Mesenchymal stem cell (in vitro differentiated cells and primary cell): ENCODE data around the gene MRPL20.
A peak's percentile ranks its signal among the peaks of the same experiment; 100 is the strongest.

Experiments
- DNase-seq: peaks from one replicate; pipeline ENCODE4 v3.0.0-alpha.2; 2013
- H2AFZ ChIP-seq: one replicate; pipeline ENCODE4 v1.6.1; 2013; ENCODE audit warnings: low read depth, mild to moderate bottlenecking, control low read depth, inconsistent platforms, low read length, moderate library complexity
- H2AK5ac ChIP-seq: 2 replicates; pipeline ENCODE4 v1.6.1; 2013; ENCODE audit warnings: low read length, moderate library complexity, mild to moderate bottlenecking, inconsistent platforms; ENCODE audit not compliant: severe bottlenecking
- H2BK120ac ChIP-seq: one replicate; pipeline ENCODE4 v1.6.1; 2013; ENCODE audit warnings: low read depth, mild to moderate bottlenecking, inconsistent platforms, low read length, moderate library complexity
- H2BK12ac ChIP-seq, 2 experiments: one replicate each; pipeline ENCODE4 v1.6.1; 2013; ENCODE audit warnings: inconsistent platforms in 2 of 2, low read length in 2 of 2, mild to moderate bottlenecking in 2 of 2, moderate library complexity in 2 of 2, control low read depth in 1 of 2
- H2BK15ac ChIP-seq: one replicate; pipeline ENCODE4 v1.6.1; 2013; ENCODE audit warnings: mild to moderate bottlenecking, low read depth, inconsistent platforms; ENCODE audit not compliant: poor library complexity, severe bottlenecking
- H2BK5ac ChIP-seq: 2 replicates; pipeline ENCODE4 v1.6.1; 2013; ENCODE audit warnings: low read depth, mild to moderate bottlenecking, low read length, control low read depth, inconsistent platforms; ENCODE audit not compliant: poor library complexity, severe bottlenecking
- H3K14ac ChIP-seq, 2 experiments: one replicate each; pipeline ENCODE4 v1.6.1; 2013; ENCODE audit warnings: inconsistent platforms in 2 of 2, low read length in 2 of 2, control low read depth in 1 of 2, mild to moderate bottlenecking in 1 of 2, moderate library complexity in 1 of 2
- H3K18ac ChIP-seq, 2 experiments: one replicate each; pipeline ENCODE4 v1.6.1; 2013; ENCODE audit warnings: inconsistent platforms in 2 of 2, low read length in 2 of 2, control low read depth in 1 of 2, low read depth in 1 of 2, mild to moderate bottlenecking in 1 of 2
- H3K23ac ChIP-seq, 2 experiments: one replicate each; pipeline ENCODE4 v1.6.1; 2013; ENCODE audit warnings: inconsistent platforms in 2 of 2, low read length in 2 of 2, mild to moderate bottlenecking in 2 of 2, moderate library complexity in 2 of 2, control low read depth in 1 of 2
- H3K27ac ChIP-seq: 2 replicates; pipeline ENCODE4 v1.5.1; 2013; ENCODE audit warnings: mild to moderate bottlenecking, moderate library complexity, low read length, control low read depth, inconsistent platforms; ENCODE audit not compliant: poor library complexity, severe bottlenecking
- H3K27me3 ChIP-seq, 2 experiments: 2 replicates each; pipeline versions ENCODE4 v1.6.1 to v1.7.0; 2013; ENCODE audit warnings: low read length in 2 of 2, mild to moderate bottlenecking in 2 of 2, moderate library complexity in 2 of 2, control low read depth in 1 of 2, inconsistent platforms in 1 of 2; ENCODE audit not compliant: control insufficient read depth in 1 of 2, insufficient read depth in 1 of 2
- H3K36me3 ChIP-seq, 2 experiments: 2 replicates each; pipeline versions ENCODE4 v1.6.1 to v1.7.0; 2013; ENCODE audit warnings: low read length in 2 of 2, control low read depth in 1 of 2, inconsistent platforms in 1 of 2, low read depth in 1 of 2, mild to moderate bottlenecking in 1 of 2; ENCODE audit not compliant: insufficient read depth in 2 of 2, control insufficient read depth in 1 of 2
- H3K4ac ChIP-seq, 2 experiments: one replicate each; pipeline ENCODE4 v1.6.1; 2013; ENCODE audit warnings: inconsistent platforms in 2 of 2, low read length in 2 of 2, mild to moderate bottlenecking in 2 of 2, moderate library complexity in 2 of 2, control low read depth in 1 of 2, low read depth in 1 of 2
- H3K4me1 ChIP-seq: 2 replicates; pipeline ENCODE4 v1.6.1; 2013; ENCODE audit warnings: low read depth, low read length, control low read depth; ENCODE audit not compliant: control insufficient read depth, insufficient read depth
- H3K4me2 ChIP-seq: 2 replicates; pipeline ENCODE4 v1.6.1; 2013; ENCODE audit warnings: low read length, mild to moderate bottlenecking, inconsistent platforms; ENCODE audit not compliant: poor library complexity, severe bottlenecking
- H3K4me3 ChIP-seq, 2 experiments: 2 replicates each; pipeline versions ENCODE4 v1.5.1 to v1.7.0; 2013; ENCODE audit warnings: low read length in 2 of 2, mild to moderate bottlenecking in 2 of 2, control low read depth in 1 of 2, low read depth in 1 of 2; ENCODE audit not compliant: insufficient read depth in 1 of 2
- H3K79me1 ChIP-seq: replicated peaks from 2 replicates; pipeline ENCODE4 v1.6.1; 2013; ENCODE audit warnings: mild to moderate bottlenecking, control low read depth, low read length, inconsistent platforms; ENCODE audit not compliant: poor library complexity, severe bottlenecking
- H3K9ac ChIP-seq: 2 replicates; pipeline ENCODE4 v1.7.0; 2013; ENCODE audit warnings: mild to moderate bottlenecking, low read length, moderate library complexity
- H3K9me3 ChIP-seq: 2 replicates; pipeline ENCODE4 v1.7.0; 2013; ENCODE audit warnings: mild to moderate bottlenecking, low read length; ENCODE audit not compliant: control insufficient read depth
- H4K8ac ChIP-seq: one replicate; pipeline ENCODE4 v1.6.1; 2013; ENCODE audit warnings: inconsistent platforms, mild to moderate bottlenecking, low read length, moderate library complexity
- H4K91ac ChIP-seq: one replicate; pipeline ENCODE4 v1.6.1; 2013; ENCODE audit warnings: mild to moderate bottlenecking, low read length, inconsistent platforms
- WGBS: methylation state at CpG from one replicate; pipeline ENCODE4 v1.1.7; 2013; ENCODE audit warnings: mixed read lengths; 5-methylcytosine and 5-hydroxymethylcytosine counted together

MRPL20 gene

GRCh38 chr1:1427820-1428148 lies 20.7 kb upstream of the MRPL20 start:
- Histone ChIP-seq H3K9me3 (no peaks in the 10 kb centered on the region), H2BK5ac (no peak overlapping the region), H3K27ac (no peak overlapping the region), H3K4me2 (peak overlapping the region; percentile 66), H3K9ac (no peak overlapping the region), H4K91ac (no peak overlapping the region), H3K18ac (peak overlapping the region; percentile 58 to 69), H2BK120ac (peak overlapping the region; percentile 87), H3K23ac (no peak overlapping the region), H2BK12ac (no peak overlapping the region), H3K36me3 (no peaks in the 10 kb centered on the region), H4K8ac (peak overlapping the region; percentile 77), H3K27me3 (peaks cover 0 to 5% of the 10 kb centered on the region in 2 experiments), H2AFZ (no peak overlapping the region), H2AK5ac (no peak overlapping the region), H3K4me3 (peak overlapping the region in 1 of 2 experiments; percentile 62), H2BK15ac (no peak overlapping the region), H3K4me1 (peaks cover 35% of the 10 kb centered on the region), H3K4ac (no peak overlapping the region), H3K14ac (no peak overlapping the region), H3K79me1 (no peaks in the 10 kb centered on the region)
- no peak for DNase-seq
- WGBS = no CpG with 5 or more reads among the region's 22 CpGs

- no peak overlapping the region for H2BK5ac ChIP-seq
- peaks cover 35% of the 10 kb centered on the region for H3K4me1 ChIP-seq
- H2BK120ac ChIP-seq = peak overlapping the region; percentile 87
- H3K18ac ChIP-seq = peak overlapping the region; percentile 58 to 69
- H3K14ac ChIP-seq = no peak overlapping the region
- no peak overlapping the region for H2AFZ ChIP-seq
- peak overlapping the region in 1 of 2 experiments; percentile 62 for H3K4me3 ChIP-seq
- H3K36me3 ChIP-seq = no peaks in the 10 kb centered on the region
- WGBS = 50% methylated on average over 19 of the region's 66 CpGs
- H3K79me1 ChIP-seq = no peaks in the 10 kb centered on the region
- H4K91ac ChIP-seq = no peak overlapping the region
- H3K27ac ChIP-seq = no peak overlapping the region
- H3K4ac ChIP-seq = peak overlapping the region in 1 of 2 experiments; percentile 59
- no peaks in the 10 kb centered on the region for H3K9me3 ChIP-seq
- no peak overlapping the region for H3K23ac ChIP-seq
- H2BK12ac ChIP-seq = no peak overlapping the region
- H4K8ac ChIP-seq = peak overlapping the region; percentile 77
- peak overlapping the region; percentile 66 for H3K4me2 ChIP-seq
- DNase-seq = no peak
- no peak overlapping the region for H3K9ac ChIP-seq
- H2AK5ac ChIP-seq = no peak overlapping the region
- no peak overlapping the region for H2BK15ac ChIP-seq
- peaks cover 0 to 5% of the 10 kb centered on the region in 2 experiments for H3K27me3 ChIP-seq
Observed at GRCh38 chr1:1427106-1427819, 20.2 kb upstream of the MRPL20 start.

GRCh38 chr1:1426496-1427105 lies 19.5 kb upstream of the MRPL20 start:
- no peak for DNase-seq
- Histone ChIP-seq H4K91ac (no peak overlapping the region), H3K23ac (no peak overlapping the region), H3K4me2 (no peak overlapping the region), H2BK15ac (no peak overlapping the region), H3K14ac (no peak overlapping the region), H2BK120ac (no peak overlapping the region), H3K36me3 (no peaks in the 10 kb centered on the region), H3K4me1 (peaks cover 29% of the 10 kb centered on the region), H2AK5ac (no peak overlapping the region), H3K79me1 (no peaks in the 10 kb centered on the region), H3K18ac (no peak overlapping the region), H2BK5ac (no peak overlapping the region), H3K4me3 (no peak overlapping the region), H3K9me3 (no peaks in the 10 kb centered on the region), H3K27ac (no peak overlapping the region), H2AFZ (no peak overlapping the region), H4K8ac (no peak overlapping the region), H3K9ac (no peak overlapping the region), H3K27me3 (peaks cover 0 to 5% of the 10 kb centered on the region in 2 experiments), H3K4ac (no peak overlapping the region), H2BK12ac (no peak overlapping the region)
- 56% methylated on average over 17 of the region's 19 CpGs for WGBS

DNA sequence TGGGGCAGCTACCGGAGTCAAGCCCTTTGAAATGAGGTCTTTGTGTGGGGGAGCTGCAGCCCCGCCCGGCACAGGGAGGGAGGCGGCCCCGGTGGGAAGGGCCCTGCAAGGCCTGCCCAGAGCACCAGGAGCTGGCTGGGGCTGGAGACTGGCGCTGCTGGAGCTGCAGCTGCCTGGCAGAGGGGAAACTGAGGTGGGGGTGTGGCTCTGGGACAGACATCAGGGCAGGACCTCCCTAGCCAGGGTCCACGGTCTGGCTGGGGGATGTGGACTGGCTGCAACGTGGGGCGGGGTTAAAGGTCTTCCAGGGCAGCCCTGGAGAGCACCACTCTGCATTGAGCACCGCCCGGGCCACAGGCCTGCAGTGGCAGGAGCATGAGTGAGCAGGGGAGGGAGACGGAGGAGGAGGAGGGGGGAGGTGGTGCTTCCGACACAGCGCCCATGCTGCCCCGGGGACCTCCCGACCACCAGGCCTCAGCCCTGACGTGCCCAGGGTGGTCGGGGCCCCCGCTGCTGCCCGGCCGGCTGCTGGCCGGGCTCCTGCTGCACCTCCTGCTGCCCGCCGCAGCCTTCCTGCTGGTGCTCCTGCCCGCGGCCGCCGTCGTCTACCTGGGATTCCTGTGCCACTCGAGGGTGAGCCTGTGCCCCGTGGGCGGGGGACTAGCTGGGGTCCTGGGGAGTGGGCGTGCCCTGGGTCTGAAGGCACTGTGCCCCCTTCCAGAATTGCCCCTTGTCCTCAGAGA lies 18.8 kb upstream of the MRPL20 start:
- no peak overlapping the region for H3K23ac ChIP-seq
- H2AK5ac ChIP-seq = no peak overlapping the region
- no peak overlapping the region for H3K4me2 ChIP-seq
- H4K91ac ChIP-seq = peak overlapping the region; percentile 45
- no peaks in the 10 kb centered on the region for H3K79me1 ChIP-seq
- H3K9ac ChIP-seq = no peak overlapping the region
- no peak overlapping the region for H4K8ac ChIP-seq
- H3K18ac ChIP-seq = no peak overlapping the region
- DNase-seq = no peak
- no peak overlapping the region for H3K27ac ChIP-seq
- H3K14ac ChIP-seq = no peak overlapping the region
- H2AFZ ChIP-seq = no peak overlapping the region
- peaks cover 29% of the 10 kb centered on the region for H3K4me1 ChIP-seq
- no peak overlapping the region for H2BK15ac ChIP-seq
- no peak overlapping the region for H3K4me3 ChIP-seq
- H3K27me3 ChIP-seq = peaks cover 4 to 5% of the 10 kb centered on the region in 2 experiments
- H3K4ac ChIP-seq = no peak overlapping the region
- no peaks in the 10 kb centered on the region for H3K36me3 ChIP-seq
- no peak overlapping the region for H2BK5ac ChIP-seq
- 64% methylated on average over 25 of the region's 33 CpGs for WGBS
- no peak overlapping the region for H2BK120ac ChIP-seq
- no peaks in the 10 kb centered on the region for H3K9me3 ChIP-seq
- peak overlapping the region in 1 of 2 experiments; percentile 17 for H2BK12ac ChIP-seq
